GM12878 (cell line): ENCODE results near the gene APLP1. TPM values are rescaled to one million over a fixed set of nuclear protein-coding genes. Genes with fewer than 3 reads are reported as not detected.

ENCODE experiments used
- BACH1 ChIP-seq: fragments of 450-650 bp; IDR thresholded peaks from 2 replicates; pipeline ENCODE4 v1.6.1; 2017; ENCODE audit warnings: mild to moderate bottlenecking, borderline replicate concordance
- BCL11A ChIP-seq: IDR thresholded peaks from 2 replicates; pipeline ENCODE4 v1.6.1; 2011; ENCODE audit warnings: low read depth, low read length
- BCLAF1 ChIP-seq: fragments of 450-650 bp; IDR thresholded peaks from 2 replicates; pipeline ENCODE4 v1.6.1; 2017; ENCODE audit warnings: antibody characterized with exemption, mild to moderate bottlenecking, moderate library complexity
- CREM ChIP-seq: IDR thresholded peaks from 2 replicates; pipeline ENCODE4 v1.6.1; 2014; ENCODE audit warnings: antibody characterized with exemption, low read depth
- CUX1 ChIP-seq: IDR thresholded peaks from 2 replicates; pipeline ENCODE4 v1.6.1; 2012; ENCODE audit warnings: improper control_type of control experiment, low read depth, low read length; ENCODE audit not compliant: insufficient replicate concordance
- DPF2 ChIP-seq: fragments of 450-650 bp; IDR thresholded peaks from 2 replicates; pipeline ENCODE4 v1.6.1; 2017; ENCODE audit warnings: mild to moderate bottlenecking
- IKZF1 ChIP-seq: fragments of 450-650 bp; conservative IDR thresholded peaks from 2 replicates; pipeline ENCODE4 v1.6.1; 2017; ENCODE audit warnings: antibody characterized with exemption, mild to moderate bottlenecking
- IRF5 ChIP-seq: fragments of 450-650 bp; IDR thresholded peaks from 2 replicates; pipeline ENCODE4 v1.6.1; 2017; ENCODE audit warnings: borderline replicate concordance
- MTA2 ChIP-seq: fragments of 450-650 bp; IDR thresholded peaks from 2 replicates; pipeline ENCODE4 v1.6.1; 2016; ENCODE audit warnings: low read depth, mild to moderate bottlenecking, moderate library complexity
- NBN ChIP-seq: fragments of 450-650 bp; IDR thresholded peaks from 2 replicates; pipeline ENCODE4 v1.6.1; 2016
- NFYB ChIP-seq: IDR thresholded peaks from 2 replicates; pipeline ENCODE4 v1.6.1; 2011; ENCODE audit warnings: low read depth, mild to moderate bottlenecking, low read length, improper control_type of control experiment, moderate library complexity; ENCODE audit not compliant: insufficient read depth
- RAD21 ChIP-seq: IDR thresholded peaks from 2 replicates; pipeline ENCODE4 v1.6.1; 2011; ENCODE audit warnings: mild to moderate bottlenecking, low read depth, low read length, moderate library complexity; ENCODE audit not compliant: insufficient read depth
- SKIL ChIP-seq: fragments of 450-650 bp; IDR thresholded peaks from 2 replicates; pipeline ENCODE4 v1.6.1; 2017; ENCODE audit warnings: mild to moderate bottlenecking, low read depth, inconsistent platforms; ENCODE audit not compliant: poor library complexity, severe bottlenecking
- STAT1 ChIP-seq: fragments of 450-650 bp; conservative IDR thresholded peaks from 2 replicates; pipeline ENCODE4 v1.6.1; 2014; ENCODE audit warnings: antibody characterized with exemption, mild to moderate bottlenecking
- TCF12 ChIP-seq: IDR thresholded peaks from 2 replicates; pipeline ENCODE4 v1.6.1; 2011; ENCODE audit warnings: low read depth, mild to moderate bottlenecking, low read length
- USF1 ChIP-seq: IDR thresholded peaks from 2 replicates; pipeline ENCODE4 v1.6.1; 2011; ENCODE audit warnings: borderline replicate concordance, low read depth, mild to moderate bottlenecking, moderate library complexity, mixed read lengths, low read length; ENCODE audit not compliant: insufficient read depth; ENCODE audit errors: extremely low read length
- ZNF217 ChIP-seq: fragments of 450-650 bp; IDR thresholded peaks from 2 replicates; pipeline ENCODE4 v1.6.1; 2017; ENCODE audit warnings: antibody characterized with exemption, mild to moderate bottlenecking
- ZNF384 ChIP-seq: IDR thresholded peaks from 2 replicates; pipeline ENCODE4 v1.6.1; 2012; ENCODE audit warnings: low read depth, mild to moderate bottlenecking, low read length, improper control_type of control experiment, borderline replicate concordance
- ZNF622 ChIP-seq: fragments of 450-650 bp; IDR thresholded peaks from 2 replicates; pipeline ENCODE4 v1.6.1; 2017; ENCODE audit warnings: mild to moderate bottlenecking, inconsistent platforms
- polyA plus RNA-seq, 11 experiments: library from polyadenylated mRNA; depleted of rRNA in 4 of 11; unstranded in 6 of 11; stranded (reverse) in 5 of 11; fragments of >200 nt; fragmentation: Nextera tagmentation in 4 of 11; fragmentation: Illumina TruSeq in 1 of 11; extraction: Ambion mirVana in 4 of 11; extraction: Trizol in 1 of 11; gene quantifications; 1 replicate in 1 of 11; 2 replicates in 10 of 11; pipeline versions ENCODE4 v1.2.1 to v1.2.3, GENCODE V29; 2011 to 2016; ENCODE audit warnings: inconsistent platforms in 2 of 11, missing spikeins in 2 of 11, low read depth in 1 of 11
- total RNA-seq, 4 experiments: library from RNA; depleted of rRNA in 3 of 4; stranded (reverse); fragments of >200 nt in 3 of 4; fragmentation: Illumina TruSeq in 1 of 4; extraction: Trizol in 1 of 4; gene quantifications; 2 replicates each; pipeline versions ENCODE4 v1.2.1 to v1.2.3, GENCODE V29; 2013 to 2021

Gene APLP1
- total and polyA plus RNA-seq, 10 of the 15 experiments (the other 5 are each of a cell fraction or from before 2014, with no cell fraction given) = 0.07 to 2.2 (median 0.91) TPM; not detected in 1

GRCh38 chr19:35913589-35913988, 45.2 kb downstream of the APLP1 start (continued):
- no peak for TF ChIP-seq CUX1
- TF ChIP-seq IRF5 = no peak
- peak; percentile 68 for TF ChIP-seq NBN
- peak; percentile 59 for TF ChIP-seq MTA2
- TF ChIP-seq NFYB = no peak
- peak; percentile 36 for TF ChIP-seq SKIL
- no peak for TF ChIP-seq TCF12
- TF ChIP-seq BACH1 = no peak
- TF ChIP-seq ZNF217 = no peak
- no peak for TF ChIP-seq STAT1
- TF ChIP-seq IKZF1 = peak; percentile 59; the same call in 1 of the 2 replicates
- no peak for TF ChIP-seq USF1
- TF ChIP-seq ZNF384 = peak; percentile 83
- no peak for TF ChIP-seq ZNF622
- TF ChIP-seq BCLAF1 = no peak
- no peak for TF ChIP-seq RAD21
- peak; percentile 63; the same call in 1 of the 2 replicates for TF ChIP-seq BCL11A
- TF ChIP-seq DPF2 = 0 out of 2 replicates have a peak, but pooled peaks have one; percentile 65
- peak; percentile 31; the same call in 1 of the 2 replicates for TF ChIP-seq CREM
